GM12874 (cell line): ENCODE data around the gene VPS16.

ENCODE experiments used
- CTCF ChIP-seq: IDR thresholded peaks from 2 replicates; pipeline ENCODE4 v1.5.1; 2011; ENCODE audit warnings: low read depth, mild to moderate bottlenecking, control low read depth, low read length, moderate library complexity; ENCODE audit not compliant: insufficient read depth

The VPS16 gene

GRCh38 chr20:2911200-2911599 lies 70.7 kb downstream of the VPS16 start:
- TF ChIP-seq CTCF, result no peak

GRCh38 chr20:2914160-2914559 lies 73.6 kb downstream of the VPS16 start:
- TF ChIP-seq CTCF, result no peak
